ENCODE results near the gene PSMA5.
A peak's percentile ranks its signal among the peaks of the same experiment; 100 is the strongest.
"Not testable (repeated sequence)": the region's sequence is repeated elsewhere in the genome, so short reads cannot be mapped to it uniquely, and the experiment has no call there.

PSMA5 gene

GRCh38 chr1:109391626-109392025 is 34.6 kb downstream of the PSMA5 start:
- DNase-seq, result no peak

GRCh38 chr1:109391157-109391556 is 35.1 kb downstream of the PSMA5 start:
- no peak for DNase-seq

GRCh38 chr1:109389638-109390341 is 36.5 kb downstream of the PSMA5 start:
- no peak for DNase-seq

GRCh38 chr1:109388884-109389637 is 37.2 kb downstream of the PSMA5 start:
- DNase-seq, result no peak

- no peak for DNase-seq
These were observed 38.0 kb downstream of the PSMA5 start for GRCh38 chr1:109388208-109388711.

- no peak for DNase-seq
These were observed 40.1 kb downstream of the PSMA5 start for GRCh38 chr1:109386054-109386717.

- peak; percentile 72 for DNase-seq
These were observed 40.8 kb downstream of the PSMA5 start for GRCh38 chr1:109385417-109385816.

GRCh38 chr1:109383854-109384253 is 42.4 kb downstream of the PSMA5 start:
- DNase-seq, result no peak

GRCh38 chr1:109383087-109383779 is 43.0 kb downstream of the PSMA5 start:
- DNase-seq, result no peak

- no peak for DNase-seq
These were observed 44.7 kb downstream of the PSMA5 start for GRCh38 chr1:109381573-109381972.

- DNase-seq, result no peak
These were observed 46.3 kb downstream of the PSMA5 start for GRCh38 chr1:109379907-109380306.

- DNase-seq, result no peak
These were observed 46.8 kb downstream of the PSMA5 start for GRCh38 chr1:109379422-109379821.

- no peak for DNase-seq
These were observed 48.5 kb downstream of the PSMA5 start for GRCh38 chr1:109377698-109378097.

- DNase-seq, result not testable (repeated sequence)
These were observed 52.6 kb downstream of the PSMA5 start for GRCh38 chr1:109373696-109374095.

GRCh38 chr1:109373126-109373525 is 53.1 kb downstream of the PSMA5 start:
- DNase-seq, result no peak

- no peak for DNase-seq
These were observed 54.0 kb downstream of the PSMA5 start for GRCh38 chr1:109372281-109372680.

- no peak for DNase-seq
These were observed 54.9 kb downstream of the PSMA5 start for GRCh38 chr1:109371341-109371739.

- no peak for DNase-seq
These were observed 55.4 kb downstream of the PSMA5 start for GRCh38 chr1:109370712-109371340.

- DNase-seq, result no peak
These were observed 57.0 kb downstream of the PSMA5 start for GRCh38 chr1:109369167-109369746.

GRCh38 chr1:109368464-109368863 is 57.8 kb downstream of the PSMA5 start:
- DNase-seq, result no peak

GRCh38 chr1:109367626-109368025 is 58.6 kb downstream of the PSMA5 start:
- DNase-seq, result no peak

GRCh38 chr1:109365642-109366204 is 60.5 kb downstream of the PSMA5 start:
- no peak for DNase-seq
